Muscle of leg (tissue), 11 donors: ENCODE data around the gene BRSK2. TPM values are rescaled to one million over a fixed set of nuclear protein-coding genes. Genes with fewer than 3 reads are reported as not detected.

Experiments
- DNase-seq: peaks from one replicate; pipeline ENCODE4 v3.0.0; 2013
- H3K27ac ChIP-seq: one replicate; pipeline ENCODE4 v1.5.1; 2013; ENCODE audit warnings: mild to moderate bottlenecking, low read length, control low read depth
- H3K27me3 ChIP-seq: one replicate; pipeline ENCODE4 v1.6.1; 2013; ENCODE audit warnings: low read length; ENCODE audit not compliant: control insufficient read depth, insufficient read depth
- H3K36me3 ChIP-seq: one replicate; pipeline ENCODE4 v1.6.1; 2013; ENCODE audit warnings: low read length; ENCODE audit not compliant: control insufficient read depth, insufficient read depth
- H3K4me1 ChIP-seq: one replicate; pipeline ENCODE4 v1.6.1; 2013; ENCODE audit warnings: low read length; ENCODE audit not compliant: control insufficient read depth, insufficient read depth
- H3K4me3 ChIP-seq: one replicate; pipeline ENCODE4 v1.5.1; 2013; ENCODE audit warnings: low read length, control low read depth
- H3K9me3 ChIP-seq: replicated peaks from 2 replicates; pipeline ENCODE4 v1.6.1; 2013; ENCODE audit warnings: low read depth, low read length; ENCODE audit not compliant: control insufficient read depth
- WGBS: methylation state at CpG from one replicate; pipeline ENCODE4 v1.1.5; 2013; ENCODE audit warnings: missing lambda C conversion rate; ENCODE audit not compliant: insufficient coverage; 5-methylcytosine and 5-hydroxymethylcytosine counted together
- polyA plus RNA-seq, 8 donors: library from polyadenylated mRNA; unstranded; fragments of 120-200 nt; gene quantifications; one replicate each; pipeline versions ENCODE4 v1.2.1 to v1.2.3, GENCODE V29; 2013; ENCODE audit warnings: inconsistent platforms in 1 of 8, low replicate concordance in 1 of 8; ENCODE audit not compliant: insufficient read length in 8 of 8, insufficient read depth in 1 of 8
- total RNA-seq: library from RNA; stranded (reverse); fragments of 120-200 nt; gene quantifications from one replicate; pipeline ENCODE4 v1.2.4, GENCODE V29; 2013

BRSK2 gene
- total and polyA plus RNA-seq, 9 donors, result 0.44 to 2.3 (median 1.2) TPM

- 65% methylated on average over 20 of the region's 23 CpGs for WGBS
- Histone ChIP-seq H3K27me3 (no peaks in the 10 kb centered on the region), H3K4me1 (peaks cover 10% of the 10 kb centered on the region), H3K9me3 (no peaks in the 10 kb centered on the region), H3K27ac (no peak overlapping the region), H3K4me3 (no peak overlapping the region), H3K36me3 (no peaks in the 10 kb centered on the region)
- no peak for DNase-seq
These were observed 12.8 kb downstream of the BRSK2 start for GRCh38 chr11:1402355-1403077.

GRCh38 chr11:1403078-1403620 is 13.4 kb downstream of the BRSK2 start:
- no peak for DNase-seq
- H3K9me3 ChIP-seq, result no peaks in the 10 kb centered on the region
- H3K36me3 ChIP-seq, result no peaks in the 10 kb centered on the region
- H3K27ac ChIP-seq, result no peak overlapping the region
- 80% methylated on average over 11 of the region's 16 CpGs for WGBS
- no peaks in the 10 kb centered on the region for H3K27me3 ChIP-seq
- H3K4me3 ChIP-seq, result no peak overlapping the region
- peaks cover 9% of the 10 kb centered on the region for H3K4me1 ChIP-seq

- no peaks in the 10 kb centered on the region for H3K9me3 ChIP-seq
- DNase-seq, result no peak
- no peaks in the 10 kb centered on the region for H3K36me3 ChIP-seq
- H3K27me3 ChIP-seq, result peaks cover under 1% of the 10 kb centered on the region
- no peak overlapping the region for H3K27ac ChIP-seq
- peaks cover 9% of the 10 kb centered on the region for H3K4me1 ChIP-seq
- no peak overlapping the region for H3K4me3 ChIP-seq
- 73% methylated on average over 19 of the region's 23 CpGs for WGBS
These were observed 14.2 kb downstream of the BRSK2 start for GRCh38 chr11:1403721-1404460.

- H3K9me3 ChIP-seq, result no peaks in the 10 kb centered on the region
- no peak overlapping the region for H3K27ac ChIP-seq
- H3K4me1 ChIP-seq, result peaks cover 9% of the 10 kb centered on the region
- no peak overlapping the region for H3K4me3 ChIP-seq
- 52% methylated on average over 13 of the region's 25 CpGs for WGBS
- H3K36me3 ChIP-seq, result no peaks in the 10 kb centered on the region
- H3K27me3 ChIP-seq, result peaks cover 2% of the 10 kb centered on the region
- no peak for DNase-seq
These were observed 14.9 kb downstream of the BRSK2 start for GRCh38 chr11:1404461-1405185.

- Histone ChIP-seq H3K27me3 (peaks cover 2% of the 10 kb centered on the region), H3K4me3 (no peak overlapping the region), H3K36me3 (no peaks in the 10 kb centered on the region), H3K9me3 (no peaks in the 10 kb centered on the region), H3K4me1 (peaks cover 9% of the 10 kb centered on the region), H3K27ac (no peak overlapping the region)
- no peak for DNase-seq
- 70% methylated on average over 21 of the region's 24 CpGs for WGBS
These were observed 15.7 kb downstream of the BRSK2 start for GRCh38 chr11:1405186-1406020.

- Histone ChIP-seq H3K9me3 (no peaks in the 10 kb centered on the region), H3K27me3 (peaks cover 2% of the 10 kb centered on the region), H3K4me3 (no peak overlapping the region), H3K36me3 (no peaks in the 10 kb centered on the region), H3K4me1 (peaks cover 15% of the 10 kb centered on the region), H3K27ac (no peak overlapping the region)
- 64% methylated on average over 27 of the region's 31 CpGs for WGBS
- DNase-seq, result no peak
These were observed 17.1 kb downstream of the BRSK2 start for GRCh38 chr11:1406571-1407485.

GRCh38 chr11:1407668-1408067 is 17.9 kb downstream of the BRSK2 start:
- H3K9me3 ChIP-seq, result no peaks in the 10 kb centered on the region
- H3K4me3 ChIP-seq, result no peak overlapping the region
- no peak for DNase-seq
- H3K27me3 ChIP-seq, result peaks cover 2% of the 10 kb centered on the region
- 74% methylated on average over 8 of the region's 8 CpGs for WGBS
- H3K36me3 ChIP-seq, result no peaks in the 10 kb centered on the region
- no peak overlapping the region for H3K27ac ChIP-seq
- H3K4me1 ChIP-seq, result peaks cover 12% of the 10 kb centered on the region

GRCh38 chr11:1408346-1408745 is 18.6 kb downstream of the BRSK2 start:
- Histone ChIP-seq H3K4me3 (no peak overlapping the region), H3K27ac (no peak overlapping the region), H3K27me3 (peaks cover 2% of the 10 kb centered on the region), H3K4me1 (peaks cover 12% of the 10 kb centered on the region), H3K9me3 (no peaks in the 10 kb centered on the region), H3K36me3 (no peaks in the 10 kb centered on the region)
- WGBS, result 84% methylated on average over 6 of the region's 9 CpGs
- no peak for DNase-seq
